C4-2B (cell line): ENCODE data around the gene IGF1.

ENCODE experiments used
- H3K27ac ChIP-seq: fragments of 450-650 bp; 2 replicates; pipeline ENCODE4 v1.5.1; 2017
- CTCF ChIP-seq: fragments of 450-650 bp; conservative IDR thresholded peaks from 2 replicates; pipeline ENCODE4 v1.5.1; 2017; ENCODE audit warnings: mild to moderate bottlenecking
- ZFX ChIP-seq: fragments of 450-650 bp; IDR thresholded peaks from 2 replicates; pipeline ENCODE4 v1.6.1; 2017

Gene IGF1

DNA sequence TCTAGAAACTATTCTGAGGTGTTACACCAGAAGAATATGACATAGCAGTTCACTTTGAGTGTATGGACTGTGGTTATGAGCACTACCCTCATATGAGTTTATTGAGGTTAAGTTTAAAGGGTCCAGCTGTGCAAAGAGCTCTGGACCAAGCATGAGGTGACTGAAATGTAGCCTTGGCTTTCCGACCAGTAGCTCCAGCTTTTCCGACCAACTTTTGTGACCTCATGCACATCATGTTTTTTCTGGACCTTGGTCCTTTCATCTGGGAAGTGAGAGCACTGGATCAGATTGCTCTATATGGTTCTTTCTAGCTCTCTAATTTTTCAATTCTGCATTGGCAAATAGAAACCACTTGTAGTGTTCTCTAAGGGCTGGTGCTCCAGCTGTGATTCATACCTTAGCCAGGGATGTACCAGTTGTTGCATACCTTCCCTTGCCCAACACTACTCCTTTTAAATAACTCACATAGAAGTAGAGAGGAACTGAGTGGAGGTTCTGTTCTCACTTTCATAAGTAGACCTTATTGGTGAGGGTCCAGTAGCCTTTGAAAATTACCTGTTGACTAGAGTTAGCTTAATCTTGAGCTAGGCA, 16.6 kb downstream of the IGF1 start:
- no peak for TF ChIP-seq CTCF
- no peak for TF ChIP-seq ZFX
- H3K27ac ChIP-seq, result no peak overlapping the region

DNA sequence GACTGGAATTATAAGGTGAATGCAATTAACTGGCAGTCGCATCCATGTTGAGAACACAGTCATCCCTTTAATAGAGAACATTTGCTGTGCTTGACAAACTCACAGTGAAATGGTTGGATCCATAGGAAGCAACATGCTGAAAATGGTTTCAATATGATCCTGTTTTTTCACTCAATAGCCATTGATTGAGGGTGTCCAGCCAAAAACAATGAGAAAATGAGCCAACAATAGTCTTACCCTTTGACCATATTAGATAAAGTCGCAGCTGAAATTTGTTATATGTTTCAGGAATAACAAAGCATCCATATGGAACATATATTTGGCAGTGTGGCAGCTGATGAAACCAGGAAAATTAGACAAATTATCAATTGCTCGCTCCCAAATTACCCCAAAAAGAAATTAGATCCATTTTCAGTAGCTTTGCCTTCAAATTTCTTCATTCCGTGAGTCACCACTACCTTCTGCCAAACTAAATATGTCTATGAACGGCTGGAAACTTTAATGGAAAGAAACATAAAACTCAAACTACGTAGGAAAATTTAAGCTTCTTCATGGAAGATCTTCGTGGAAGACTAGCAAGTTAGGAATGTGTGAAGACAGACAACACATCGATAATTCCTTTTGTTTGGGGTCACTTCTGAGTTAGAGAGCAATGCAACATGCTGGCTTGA, 17.4 kb downstream of the IGF1 start:
- no peak overlapping the region for H3K27ac ChIP-seq
- no peak for TF ChIP-seq ZFX
- no peak for TF ChIP-seq CTCF

DNA sequence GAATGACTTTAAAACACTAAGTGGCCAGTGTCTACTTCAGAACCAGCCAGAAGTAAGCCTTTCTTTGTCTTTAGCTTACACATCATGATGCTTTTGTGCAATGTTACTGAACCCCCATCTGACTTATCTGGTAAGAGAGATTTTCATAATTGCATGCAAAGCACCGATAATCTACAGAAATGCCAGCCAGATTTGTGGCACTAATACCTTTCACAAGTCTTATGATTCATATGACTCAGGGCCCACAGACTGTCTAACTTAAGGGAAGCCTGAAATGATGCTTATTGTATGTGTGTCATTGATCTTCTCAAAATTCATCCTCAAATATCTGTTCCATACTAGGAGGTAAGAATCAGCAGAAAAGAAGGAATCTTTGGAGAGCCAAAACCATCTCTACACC, 18.0 kb downstream of the IGF1 start:
- TF ChIP-seq ZFX, result no peak
- H3K27ac ChIP-seq, result no peak overlapping the region

DNA sequence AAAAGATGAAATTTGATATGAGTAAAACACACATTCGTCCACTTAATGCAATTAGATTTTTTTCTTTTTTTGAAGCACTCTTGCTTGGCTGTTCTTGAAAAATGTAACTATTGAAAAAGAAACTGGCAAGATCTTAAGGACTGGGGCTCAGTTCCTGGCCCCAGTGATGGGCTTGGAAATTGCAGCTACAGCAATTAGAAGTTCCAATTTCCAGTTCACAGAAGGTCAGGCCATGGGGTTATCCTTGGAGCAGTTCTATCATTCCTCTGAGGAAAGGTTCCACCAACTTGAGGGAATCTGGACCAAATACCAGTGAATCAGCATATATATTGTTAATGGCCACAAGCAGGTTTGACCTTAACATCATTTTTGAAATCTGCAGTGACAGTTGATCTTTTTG, 18.9 kb downstream of the IGF1 start:
- H3K27ac ChIP-seq, result no peak overlapping the region
- TF ChIP-seq CTCF (no peak), ZFX (no peak)

- H3K27ac ChIP-seq, result no peak overlapping the region
- TF ChIP-seq ZFX (no peak), CTCF (no peak)
Observed at GRCh38 chr12:102459314-102459713, 21.0 kb downstream of the IGF1 start.

DNA sequence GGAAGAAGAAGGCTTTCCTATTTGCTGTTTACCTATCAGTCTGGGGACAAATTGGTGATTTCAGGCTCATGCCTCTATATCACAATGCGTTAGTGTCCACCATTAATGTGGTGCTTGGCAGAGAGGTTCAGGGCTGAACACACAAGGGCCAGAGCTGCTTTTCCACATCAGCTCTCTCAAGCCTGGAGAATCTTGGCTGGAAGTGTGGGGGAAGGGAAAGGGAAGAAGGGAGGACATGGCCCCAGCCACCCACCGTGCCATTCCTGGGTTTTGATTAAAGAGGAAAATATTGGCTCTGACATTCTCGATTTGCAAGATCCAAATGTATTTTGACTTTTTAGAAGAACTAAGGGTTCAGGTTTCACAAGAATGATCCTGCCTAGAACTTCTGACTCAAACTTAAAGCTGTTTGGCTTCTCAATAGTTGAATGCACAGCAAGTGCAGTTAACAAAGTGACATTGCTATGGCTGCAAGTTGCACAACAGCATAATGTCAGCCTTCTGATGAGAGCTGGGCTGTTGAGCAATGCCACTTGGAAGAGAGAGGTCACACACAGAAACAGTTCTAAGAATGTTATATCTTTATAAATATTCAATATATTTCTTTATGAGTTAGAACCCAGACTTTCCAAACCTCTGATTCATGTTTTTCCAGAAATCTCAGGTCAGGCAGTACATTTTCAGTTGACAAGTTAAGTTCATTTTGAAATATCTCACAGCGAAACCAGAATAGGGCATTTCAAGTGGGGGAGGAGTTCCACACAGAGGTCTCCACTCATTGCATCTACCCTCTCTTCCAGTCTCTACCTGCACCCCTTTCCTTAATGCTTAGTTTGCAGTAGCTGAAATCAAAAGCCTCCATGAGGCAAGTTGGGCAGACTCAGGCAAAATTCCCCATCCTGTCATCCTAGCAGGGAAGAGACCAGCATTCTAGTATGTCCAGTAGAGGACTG, 25.3 kb downstream of the IGF1 start:
- peak overlapping the region; percentile 23; the same call in 1 of the 2 replicates for H3K27ac ChIP-seq
- TF ChIP-seq CTCF (no peak), ZFX (no peak)

DNA sequence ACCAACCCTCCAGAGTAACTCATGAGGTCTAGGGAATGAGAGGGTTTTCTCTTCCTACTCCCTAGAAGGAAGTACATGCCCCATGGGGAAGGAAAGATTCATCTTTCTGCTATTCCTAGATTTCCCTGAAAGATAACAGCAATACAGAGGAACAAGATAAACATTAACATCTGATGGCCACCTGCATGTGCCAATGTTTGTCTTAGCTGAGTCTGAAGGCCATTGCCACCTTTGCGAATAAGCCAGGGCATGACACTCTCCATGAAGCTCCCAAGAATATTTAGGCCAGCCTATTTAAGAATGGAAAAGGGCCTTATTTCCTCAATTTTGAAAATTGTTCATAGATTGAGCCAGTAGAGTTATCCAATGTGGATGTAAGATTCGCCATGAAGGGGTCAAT, 26.0 kb downstream of the IGF1 start:
- TF ChIP-seq ZFX (no peak), CTCF (no peak)
- H3K27ac ChIP-seq, result peak overlapping the region; percentile 23; the same call in 1 of the 2 replicates
